Gastroesophageal sphincter (tissue), 4 donors: Measurements from ENCODE around the gene FABP6. TPM values are rescaled to one million over a fixed set of nuclear protein-coding genes. Genes with fewer than 3 reads are reported as not detected.

Source experiments
- ATAC-seq: fragments of 150-250 bp; one replicate; pipeline ENCODE4 v1.9.1; 2016; ENCODE audit warnings: mild to moderate bottlenecking, moderate library complexity
- H3K27ac ChIP-seq, 4 donors: fragments of 200-600 bp; sonication (generic) in 3 of 4; 1 replicate in 3 of 4; 2 replicates in 1 of 4; pipeline ENCODE4 v1.5.1; 2016 to 2019
- H3K27me3 ChIP-seq: fragments of 200-600 bp; sonication (generic); one replicate; pipeline ENCODE4 v1.5.1; 2019
- H3K36me3 ChIP-seq, 2 donors: fragments of 200-600 bp; sonication (generic); one replicate each; pipeline ENCODE4 v1.5.1; 2019; ENCODE audit warnings: control low read depth in 1 of 2
- H3K4me1 ChIP-seq, 3 donors: fragments of 200-600 bp; sonication (generic); 1 replicate in 2 of 3; 2 replicates in 1 of 3; pipeline ENCODE4 v1.5.1; 2016 to 2019; ENCODE audit warnings: control low read depth in 2 of 3
- H3K4me3 ChIP-seq, 2 donors: fragments of 200-600 bp; sonication (generic); one replicate each; pipeline ENCODE4 v1.5.1; 2019; ENCODE audit warnings: mild to moderate bottlenecking in 1 of 2, moderate library complexity in 1 of 2
- H3K9me3 ChIP-seq, 3 donors: fragments of 200-600 bp; sonication (generic); one replicate each; pipeline ENCODE4 v1.5.1; 2017 to 2019; ENCODE audit warnings: control low read depth in 2 of 3
- EP300 ChIP-seq: sonication (generic); formaldehyde crosslinking; IDR thresholded peaks from one replicate; pipeline ENCODE4 v1.6.1; 2017; ENCODE audit warnings: antibody characterized with exemption, mild to moderate bottlenecking
- POLR2A ChIP-seq, 2 donors: fragments of 450-650 bp; IDR thresholded peaks; one replicate each; pipeline ENCODE4 v1.6.1; 2017; ENCODE audit warnings: antibody characterized with exemption in 2 of 2, mild to moderate bottlenecking in 2 of 2, moderate library complexity in 1 of 2
- POLR2AphosphoS5 ChIP-seq: sonication (generic); formaldehyde crosslinking; IDR thresholded peaks from one replicate; pipeline ENCODE4 v1.6.1; 2017; ENCODE audit warnings: antibody characterized with exemption
- WGBS, 2 donors: methylation state at CpG; one replicate each; pipeline ENCODE4 v1.1.5; 2018; ENCODE audit warnings: low coverage in 1 of 2; 5-methylcytosine and 5-hydroxymethylcytosine counted together
- total RNA-seq, 4 donors: library from RNA; depleted of rRNA; stranded (reverse); fragments of >200 nt; gene quantifications; one replicate each; pipeline ENCODE4 v1.1.0, GENCODE V29; 2016
- TF ChIP-seq, protein P1 (sequence below), 4 experiments: fragments of 200-600 bp in 2 of 4; fragments of 450-650 bp in 2 of 4; sonication (generic) in 1 of 4; IDR thresholded peaks; one replicate each; pipeline ENCODE4 v1.5.1; 2017 to 2019; ENCODE audit warnings: antibody characterized with exemption in 4 of 4, mild to moderate bottlenecking in 2 of 4, moderate library complexity in 2 of 4

The FABP6 gene
- total RNA-seq, 4 donors from 2014 or later, result not detected

- H3K27me3 ChIP-seq, result no peaks in the 10 kb centered on the region
- H3K4me3 ChIP-seq, result no peak overlapping the region
- no peak for ATAC-seq
- H3K27ac ChIP-seq, result peak overlapping the region in 3 of 4 donors; percentile 0 to 37 (median 15)
- TF ChIP-seq POLR2A (IDR thresholded peaks at IDR 0.05) (no peak), EP300 (no peak), POLR2AphosphoS5 (no peak)
- TF ChIP-seq, protein P1, sequence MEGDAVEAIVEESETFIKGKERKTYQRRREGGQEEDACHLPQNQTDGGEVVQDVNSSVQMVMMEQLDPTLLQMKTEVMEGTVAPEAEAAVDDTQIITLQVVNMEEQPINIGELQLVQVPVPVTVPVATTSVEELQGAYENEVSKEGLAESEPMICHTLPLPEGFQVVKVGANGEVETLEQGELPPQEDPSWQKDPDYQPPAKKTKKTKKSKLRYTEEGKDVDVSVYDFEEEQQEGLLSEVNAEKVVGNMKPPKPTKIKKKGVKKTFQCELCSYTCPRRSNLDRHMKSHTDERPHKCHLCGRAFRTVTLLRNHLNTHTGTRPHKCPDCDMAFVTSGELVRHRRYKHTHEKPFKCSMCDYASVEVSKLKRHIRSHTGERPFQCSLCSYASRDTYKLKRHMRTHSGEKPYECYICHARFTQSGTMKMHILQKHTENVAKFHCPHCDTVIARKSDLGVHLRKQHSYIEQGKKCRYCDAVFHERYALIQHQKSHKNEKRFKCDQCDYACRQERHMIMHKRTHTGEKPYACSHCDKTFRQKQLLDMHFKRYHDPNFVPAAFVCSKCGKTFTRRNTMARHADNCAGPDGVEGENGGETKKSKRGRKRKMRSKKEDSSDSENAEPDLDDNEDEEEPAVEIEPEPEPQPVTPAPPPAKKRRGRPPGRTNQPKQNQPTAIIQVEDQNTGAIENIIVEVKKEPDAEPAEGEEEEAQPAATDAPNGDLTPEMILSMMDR (IDR thresholded peaks at IDR 0.05), result no peak
- H3K9me3 ChIP-seq, result no peaks in the 10 kb centered on the region
- peaks cover 0 to 48% (median 0%) of the 10 kb centered on the region in 3 donors for H3K4me1 ChIP-seq
- H3K36me3 ChIP-seq, result no peaks in the 10 kb centered on the region
- 67 to 73% methylated on average over 5 to 6 of the region's 6 CpGs for WGBS, 2 donors
These were observed 42.5 kb downstream of the FABP6 start for GRCh38 chr5:160271836-160272235.

DNA sequence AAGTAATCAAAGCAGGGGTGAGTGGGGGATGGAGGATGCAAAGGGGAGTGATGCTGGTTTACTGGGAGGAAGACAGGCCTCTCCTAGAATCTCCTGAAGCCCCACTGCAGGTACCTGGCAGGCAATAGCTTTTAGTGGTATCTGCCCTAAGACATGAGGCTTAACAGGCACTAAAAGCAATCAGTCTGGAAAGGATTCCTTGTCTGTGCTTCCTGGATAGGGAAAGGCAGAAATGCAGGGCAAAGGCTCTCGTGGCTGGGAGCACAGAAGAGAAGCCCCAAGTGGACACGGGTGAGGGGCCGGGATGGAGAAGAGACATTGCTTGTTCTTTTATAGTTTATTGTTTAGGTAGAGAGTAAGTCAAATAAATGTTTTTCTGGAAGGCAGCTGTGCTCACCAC, 43.0 kb downstream of the FABP6 start:
- ATAC-seq, result no peak

DNA sequence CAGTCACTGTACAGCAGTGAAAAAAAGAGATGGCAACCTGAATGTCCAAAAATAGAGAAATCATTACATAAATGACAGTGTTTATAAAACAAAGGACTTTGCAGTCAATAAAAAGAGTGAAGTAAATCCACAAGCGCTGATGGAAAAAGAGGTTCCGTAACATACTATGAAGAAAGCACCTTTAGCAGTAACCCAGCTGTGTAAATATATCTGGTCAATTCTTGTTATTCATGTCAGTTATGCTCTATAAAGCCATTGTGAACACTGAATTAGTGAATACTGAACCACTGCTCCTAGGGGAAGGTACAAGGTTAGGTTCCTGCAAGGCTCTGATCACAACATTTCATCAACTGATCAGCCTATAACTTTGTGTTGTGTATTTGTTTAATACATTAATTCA, 43.6 kb downstream of the FABP6 start:
- H3K27me3 ChIP-seq, result no peaks in the 10 kb centered on the region
- TF ChIP-seq EP300 (no peak), POLR2A (IDR thresholded peaks at IDR 0.05) (no peak), POLR2AphosphoS5 (no peak)
- TF ChIP-seq, protein P1 (IDR thresholded peaks at IDR 0.05), result no peak
- WGBS, 2 donors, result 28 to 87% methylated on average over 2 of the region's 2 CpGs
- no peaks in the 10 kb centered on the region for H3K9me3 ChIP-seq
- H3K4me3 ChIP-seq, result no peak overlapping the region
- no peaks in the 10 kb centered on the region for H3K36me3 ChIP-seq
- H3K27ac ChIP-seq, result no peak overlapping the region
- ATAC-seq, result no peak
- peaks cover 0 to 48% (median 0%) of the 10 kb centered on the region in 3 donors for H3K4me1 ChIP-seq

More for the DNA sequence above, 43.0 kb downstream of the FABP6 start:
- WGBS, 2 donors, result 39 to 62% methylated on average over 3 of the region's 3 CpGs
- H3K9me3 ChIP-seq, result no peaks in the 10 kb centered on the region
- no peaks in the 10 kb centered on the region for H3K27me3 ChIP-seq
- H3K36me3 ChIP-seq, result no peaks in the 10 kb centered on the region
- no peak overlapping the region for H3K4me3 ChIP-seq
- peak overlapping the region in 2 of 4 donors; percentile 15 to 37 for H3K27ac ChIP-seq
- H3K4me1 ChIP-seq, result peaks cover 0 to 48% (median 0%) of the 10 kb centered on the region in 3 donors
- TF ChIP-seq EP300 (no peak), POLR2A (IDR thresholded peaks at IDR 0.05) (no peak), POLR2AphosphoS5 (no peak)
- TF ChIP-seq, protein P1 (IDR thresholded peaks at IDR 0.05), result no peak

- H3K4me3 ChIP-seq, result no peak overlapping the region
- TF ChIP-seq, protein P1 (IDR thresholded peaks at IDR 0.05), result no peak
- TF ChIP-seq POLR2AphosphoS5, result no peak
- no peak for ATAC-seq
- H3K36me3 ChIP-seq, result peaks cover 0 to 5% of the 10 kb centered on the region in 2 donors
- WGBS, 2 donors, result 76 to 93% methylated on average over 3 to 5 of the region's 5 CpGs
- H3K4me1 ChIP-seq, result peaks cover 0 to 33% (median 0%) of the 10 kb centered on the region in 3 donors
- no peak overlapping the region for H3K27ac ChIP-seq
- no peaks in the 10 kb centered on the region for H3K27me3 ChIP-seq
- H3K9me3 ChIP-seq, result no peaks in the 10 kb centered on the region
These were observed 45.2 kb downstream of the FABP6 start for GRCh38 chr5:160274483-160274931.

DNA sequence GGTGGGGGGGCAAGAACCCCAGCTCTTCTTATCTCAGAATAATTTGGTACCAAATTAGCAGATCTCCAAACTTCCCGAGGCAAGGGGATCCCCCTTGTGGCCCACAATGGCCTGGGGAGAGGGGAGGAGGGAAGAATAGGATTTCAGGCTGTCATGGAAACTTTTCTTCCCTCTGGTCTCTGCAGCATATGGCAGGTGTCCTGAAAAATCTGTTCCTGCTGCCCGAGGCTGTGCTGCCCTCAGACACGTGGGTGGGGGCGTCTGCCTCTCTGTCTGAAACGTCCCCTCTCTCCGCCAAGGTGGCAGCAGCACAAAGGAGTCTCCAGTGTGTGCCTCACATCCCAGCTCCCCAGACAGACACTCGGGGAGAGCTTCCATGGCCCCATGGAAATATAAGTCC, 49.0 kb downstream of the FABP6 start:
- peaks cover 0 to 11% of the 10 kb centered on the region in 2 donors for H3K36me3 ChIP-seq
- no peaks in the 10 kb centered on the region for H3K27me3 ChIP-seq
- 17% methylated on average over 1 of the region's 7 CpGs; no CpG with 5 or more reads in 1 of the 2 donors for WGBS, 2 donors
- no peak for TF ChIP-seq EP300
- no peak for TF ChIP-seq POLR2AphosphoS5
- no peak for TF ChIP-seq POLR2A (IDR thresholded peaks at IDR 0.05)
- TF ChIP-seq, protein P1 (IDR thresholded peaks at IDR 0.05), result no peak
- no peaks in the 10 kb centered on the region for H3K4me1 ChIP-seq
- ATAC-seq, result no peak
- no peaks in the 10 kb centered on the region for H3K9me3 ChIP-seq
- no peak overlapping the region for H3K27ac ChIP-seq
- H3K4me3 ChIP-seq, result no peak overlapping the region
